HFFc6 (cell line): ENCODE measurements around the gene ZNF407. TPM values are rescaled to one million over a fixed set of nuclear protein-coding genes. Genes with fewer than 3 reads are reported as not detected.

ENCODE experiments used
- DNase-seq: peaks from one replicate; pipeline ENCODE4 v3.0.0-alpha.2; 2018
- H3K27ac Mint-ChIP-seq: 2 replicates; pipeline ENCODE4 v1.8.0; 2020; ENCODE audit warnings: mild to moderate bottlenecking, mixed read lengths
- H3K27me3 Mint-ChIP-seq: 2 replicates; pipeline ENCODE4 v1.8.0; 2021; ENCODE audit warnings: mild to moderate bottlenecking, moderate library complexity, mixed read lengths; ENCODE audit not compliant: insufficient read depth
- H3K36me3 Mint-ChIP-seq: 2 replicates; pipeline ENCODE4 v1.8.0; 2021; ENCODE audit warnings: low read depth, mixed read lengths
- H3K4me1 Mint-ChIP-seq: 2 replicates; pipeline ENCODE4 v1.8.0; 2020; ENCODE audit warnings: low read depth, mixed read lengths
- H3K4me3 Mint-ChIP-seq: 2 replicates; pipeline ENCODE4 v1.8.0; 2020; ENCODE audit warnings: mild to moderate bottlenecking, moderate library complexity, mixed read lengths
- H3K9me3 Mint-ChIP-seq: 2 replicates; pipeline ENCODE4 v1.8.0; 2020; ENCODE audit warnings: mild to moderate bottlenecking, mixed read lengths
- total RNA-seq, 6 experiments: library from RNA; stranded (reverse); fragmentation: NEBNext Ultra II Directional; extraction: Animal tissue kit (Norgen Biotek cat#: 25700); gene quantifications; 2 replicates in 1 of 6; 3 replicates in 5 of 6; pipeline ENCODE4 v1.2.3, GENCODE V29; 2021
- TF ChIP-seq, protein P1 (sequence below): fragments of 200-600 bp; sonication (generic); IDR thresholded peaks from 2 replicates; pipeline ENCODE4 v1.5.0; 2021; ENCODE audit warnings: antibody characterized with exemption, mild to moderate bottlenecking

Gene ZNF407
- total RNA-seq, 6 experiments from 2014 or later, result 7.9 to 9.7 (median 9.1) TPM

DNA sequence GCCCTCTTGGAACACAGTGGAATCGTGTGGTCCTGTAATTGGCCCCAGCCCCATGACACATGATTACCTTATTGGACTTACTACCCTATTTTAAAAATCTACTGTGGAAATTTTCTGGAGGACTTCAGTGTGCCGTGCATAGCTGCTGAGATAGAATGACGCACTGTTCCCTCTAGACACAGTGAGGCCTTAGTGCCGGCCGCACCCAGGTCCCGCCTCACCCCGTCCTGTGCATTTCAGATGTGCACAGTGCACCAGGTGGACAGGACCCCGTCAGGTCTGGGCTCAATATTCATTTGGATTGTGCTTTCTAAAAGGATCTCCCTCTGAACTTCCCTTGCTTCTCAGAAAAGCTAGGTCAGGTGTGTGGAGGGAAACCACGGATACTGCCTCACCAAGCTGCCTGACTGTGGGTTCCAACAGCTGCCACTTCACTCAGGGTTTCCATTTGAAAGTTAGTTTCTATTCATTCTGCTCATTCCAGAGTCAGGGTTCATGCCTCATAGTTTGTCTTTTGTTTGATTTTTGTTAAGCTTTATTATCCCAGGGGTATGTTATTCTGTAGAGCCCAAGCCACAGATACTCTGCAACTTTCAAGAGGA, 455.5 kb downstream of the ZNF407 start:
- Mint-ChIP-seq H3K27me3 (no peaks in the 10 kb centered on the region), H3K4me1 (no peaks in the 10 kb centered on the region), H3K36me3 (no peaks in the 10 kb centered on the region), H3K9me3 (no peaks in the 10 kb centered on the region), H3K27ac (no peak overlapping the region), H3K4me3 (no peak overlapping the region)
- TF ChIP-seq, protein P1, sequence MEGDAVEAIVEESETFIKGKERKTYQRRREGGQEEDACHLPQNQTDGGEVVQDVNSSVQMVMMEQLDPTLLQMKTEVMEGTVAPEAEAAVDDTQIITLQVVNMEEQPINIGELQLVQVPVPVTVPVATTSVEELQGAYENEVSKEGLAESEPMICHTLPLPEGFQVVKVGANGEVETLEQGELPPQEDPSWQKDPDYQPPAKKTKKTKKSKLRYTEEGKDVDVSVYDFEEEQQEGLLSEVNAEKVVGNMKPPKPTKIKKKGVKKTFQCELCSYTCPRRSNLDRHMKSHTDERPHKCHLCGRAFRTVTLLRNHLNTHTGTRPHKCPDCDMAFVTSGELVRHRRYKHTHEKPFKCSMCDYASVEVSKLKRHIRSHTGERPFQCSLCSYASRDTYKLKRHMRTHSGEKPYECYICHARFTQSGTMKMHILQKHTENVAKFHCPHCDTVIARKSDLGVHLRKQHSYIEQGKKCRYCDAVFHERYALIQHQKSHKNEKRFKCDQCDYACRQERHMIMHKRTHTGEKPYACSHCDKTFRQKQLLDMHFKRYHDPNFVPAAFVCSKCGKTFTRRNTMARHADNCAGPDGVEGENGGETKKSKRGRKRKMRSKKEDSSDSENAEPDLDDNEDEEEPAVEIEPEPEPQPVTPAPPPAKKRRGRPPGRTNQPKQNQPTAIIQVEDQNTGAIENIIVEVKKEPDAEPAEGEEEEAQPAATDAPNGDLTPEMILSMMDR, result no peak
- no peak for DNase-seq

DNA sequence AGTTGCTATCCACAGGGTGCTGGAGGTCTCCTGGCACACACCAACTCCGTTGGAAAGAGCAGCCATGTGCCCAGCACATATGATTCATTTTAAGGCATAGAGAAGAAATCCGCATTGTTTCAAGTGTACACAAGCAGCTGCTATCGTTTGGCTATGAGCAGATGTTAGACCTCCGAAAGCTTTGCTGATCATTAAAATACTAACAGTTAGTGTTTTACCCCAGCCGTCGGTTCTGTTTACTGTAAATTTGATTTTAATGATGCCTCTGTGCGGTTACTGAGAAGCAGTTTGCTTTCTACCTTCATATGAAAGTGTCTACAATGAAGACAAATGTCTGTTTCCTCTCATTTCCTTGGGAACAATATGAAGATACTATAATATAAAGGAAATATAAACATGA, 456.4 kb downstream of the ZNF407 start:
- Mint-ChIP-seq H3K4me3 (no peak overlapping the region), H3K36me3 (no peaks in the 10 kb centered on the region), H3K27ac (no peak overlapping the region), H3K9me3 (no peaks in the 10 kb centered on the region), H3K27me3 (no peaks in the 10 kb centered on the region), H3K4me1 (no peaks in the 10 kb centered on the region)
- DNase-seq, result no peak
- TF ChIP-seq, protein P1, result no peak

DNA sequence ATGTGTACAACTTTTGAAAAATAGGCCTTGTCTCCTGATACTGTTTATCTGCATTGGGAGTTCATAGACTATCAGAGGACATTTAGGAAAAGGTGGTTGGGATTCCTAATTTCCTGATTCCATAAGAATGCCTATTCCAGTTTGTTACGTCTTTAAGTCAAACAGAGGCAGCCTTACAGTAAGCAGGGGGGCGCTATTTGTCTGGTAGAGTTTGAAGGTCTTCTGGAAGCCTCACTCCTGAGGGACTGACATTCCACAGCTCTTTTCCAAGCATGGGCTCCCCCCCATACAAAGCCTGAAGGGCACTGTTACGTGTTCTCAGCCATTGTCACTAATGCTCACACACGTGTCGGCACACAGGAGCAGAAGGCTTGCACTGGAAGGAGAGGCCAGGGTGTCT, 456.9 kb downstream of the ZNF407 start:
- Mint-ChIP-seq H3K4me1 (no peaks in the 10 kb centered on the region), H3K27ac (no peak overlapping the region)
- DNase-seq, result no peak

DNA sequence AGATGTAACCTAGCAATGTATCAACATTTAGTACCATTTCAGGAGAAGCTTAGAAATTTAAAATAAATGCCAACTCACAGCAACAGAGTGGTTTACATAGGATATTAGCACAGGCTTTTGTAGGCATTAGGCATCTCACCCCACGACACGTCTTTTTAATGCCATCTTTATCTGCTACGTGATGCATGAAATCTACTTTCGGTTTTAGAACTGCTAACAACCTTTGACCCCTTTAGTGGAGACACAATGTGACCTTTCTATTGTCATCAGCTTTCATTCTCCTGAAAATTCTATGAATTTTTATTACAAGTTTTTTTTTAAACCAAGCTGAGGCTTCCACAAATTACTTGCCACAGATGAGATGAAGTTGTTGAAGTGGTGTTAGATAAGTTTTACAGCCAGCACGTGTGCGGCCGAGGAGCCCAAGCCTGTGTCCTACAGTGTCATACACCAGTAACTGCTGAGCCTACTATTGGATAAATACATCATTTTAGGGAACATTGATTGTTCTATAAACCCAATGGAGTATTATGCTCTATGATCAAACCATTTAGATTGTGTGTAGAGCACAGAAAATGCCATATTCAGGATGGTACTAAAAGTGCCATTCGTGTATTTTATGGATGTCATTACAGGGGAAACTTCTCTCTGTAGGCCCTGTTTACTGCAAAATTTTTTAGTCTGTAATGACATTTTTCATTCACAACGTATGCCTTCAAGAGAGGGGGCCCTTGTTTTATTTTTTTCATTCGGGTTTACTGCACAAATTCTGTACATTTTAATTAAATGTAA, 459.7 kb downstream of the ZNF407 start:
- Mint-ChIP-seq H3K4me3 (no peak overlapping the region), H3K27me3 (no peaks in the 10 kb centered on the region; the same call in 1 of the 2 replicates)
- no peak for DNase-seq

More for the DNA sequence above, 456.9 kb downstream of the ZNF407 start:
- H3K9me3 Mint-ChIP-seq, result no peaks in the 10 kb centered on the region
- H3K4me3 Mint-ChIP-seq, result no peak overlapping the region
- H3K36me3 Mint-ChIP-seq, result peaks cover 5% of the 10 kb centered on the region; the same call in 1 of the 2 replicates
- TF ChIP-seq, protein P1, result no peak
- H3K27me3 Mint-ChIP-seq, result no peaks in the 10 kb centered on the region

DNA sequence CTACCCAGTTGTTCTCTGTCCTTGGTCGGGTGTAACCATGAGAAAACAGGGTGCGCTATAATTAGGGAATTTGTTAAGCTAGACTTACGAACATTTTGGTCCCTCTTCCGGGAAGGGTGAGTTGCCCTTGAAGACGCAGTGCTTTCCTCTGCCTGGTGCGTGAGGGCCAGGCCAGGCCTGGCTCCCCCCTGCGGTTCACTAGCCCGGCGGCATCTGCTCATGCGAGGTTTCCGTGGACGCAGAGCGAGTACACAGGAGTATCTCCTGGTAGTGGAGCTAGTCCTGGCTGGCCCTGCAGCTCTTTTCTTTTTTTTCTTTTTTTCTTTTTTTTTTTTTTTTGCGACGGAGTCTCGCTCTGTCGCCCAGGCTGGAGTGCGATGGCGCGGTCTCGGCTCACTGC, 462.5 kb downstream of the ZNF407 start:
- no peak for DNase-seq
- no peaks in the 10 kb centered on the region for H3K4me1 Mint-ChIP-seq
- H3K27me3 Mint-ChIP-seq, result no peaks in the 10 kb centered on the region; the same call in none of the 2 replicates
- TF ChIP-seq, protein P1, result no peak
- peaks cover 5% of the 10 kb centered on the region; the same call in 1 of the 2 replicates for H3K36me3 Mint-ChIP-seq
- H3K27ac Mint-ChIP-seq, result no peak overlapping the region
- no peak overlapping the region for H3K4me3 Mint-ChIP-seq
- H3K9me3 Mint-ChIP-seq, result no peaks in the 10 kb centered on the region

More for the DNA sequence above, 459.7 kb downstream of the ZNF407 start:
- Mint-ChIP-seq H3K9me3 (no peaks in the 10 kb centered on the region), H3K27ac (no peak overlapping the region), H3K4me1 (no peaks in the 10 kb centered on the region), H3K36me3 (peaks cover 5% of the 10 kb centered on the region; the same call in 1 of the 2 replicates)
- TF ChIP-seq, protein P1, result no peak
